GM23338 (cell line): ENCODE data around the gene LMAN1L. TPM values are rescaled to one million over a fixed set of nuclear protein-coding genes. Genes with fewer than 3 reads are reported as not detected.

ENCODE experiments used
- ATAC-seq: fragments of 200-7000 bp; cut with Tn5 transposase; 3 replicates; pipeline ENCODE4 v1.9.1; 2020
- DNase-seq: peaks from one replicate; pipeline ENCODE4 v3.0.0-alpha.2; 2015; ENCODE audit warnings: low spot score
- H2AFZ ChIP-seq: fragments of 200-600 bp; sonication (generic); 2 replicates; pipeline ENCODE4 v1.8.0; 2016; ENCODE audit warnings: antibody characterized with exemption, mild to moderate bottlenecking, moderate library complexity
- H3F3A ChIP-seq: fragments of 200-600 bp; sonication (generic); replicated peaks from 2 replicates; pipeline ENCODE4 v1.8.0; 2017; ENCODE audit warnings: antibody characterized with exemption, mixed run types, low read depth
- H3K27ac ChIP-seq: fragments of 200-600 bp; sonication (generic); 2 replicates; pipeline ENCODE4 v1.6.1; 2016; ENCODE audit warnings: low read depth
- H3K27me3 ChIP-seq: fragments of 200-600 bp; sonication (generic); 2 replicates; pipeline ENCODE4 v1.8.0; 2016; ENCODE audit warnings: mild to moderate bottlenecking, mixed run types, moderate library complexity; ENCODE audit not compliant: insufficient read depth
- H3K36me3 ChIP-seq: fragments of 200-600 bp; sonication (generic); 2 replicates; pipeline ENCODE4 v1.8.0; 2016; ENCODE audit warnings: mild to moderate bottlenecking; ENCODE audit not compliant: insufficient read depth
- H3K4me1 ChIP-seq: fragments of 200-600 bp; sonication (generic); 2 replicates; pipeline ENCODE4 v1.8.0; 2016; ENCODE audit warnings: mild to moderate bottlenecking, moderate library complexity; ENCODE audit not compliant: insufficient read depth
- H3K4me2 ChIP-seq: fragments of 200-600 bp; sonication (generic); 2 replicates; pipeline ENCODE4 v1.7.1; 2017; ENCODE audit warnings: mixed run types
- H3K4me3 ChIP-seq: fragments of 200-600 bp; sonication (generic); 2 replicates; pipeline ENCODE4 v1.6.1; 2016; ENCODE audit warnings: mixed run types
- H3K79me2 ChIP-seq: fragments of 200-600 bp; sonication (generic); replicated peaks from 2 replicates; pipeline ENCODE4 v1.8.0; 2017; ENCODE audit warnings: mild to moderate bottlenecking; ENCODE audit not compliant: insufficient read depth
- H3K9me2 ChIP-seq: fragments of 200-600 bp; sonication (generic); 2 replicates; pipeline ENCODE4 v1.8.0; 2017; ENCODE audit not compliant: insufficient read depth
- H4K20me1 ChIP-seq: fragments of 200-600 bp; sonication (generic); replicated peaks from 2 replicates; pipeline ENCODE4 v1.8.0; 2017; ENCODE audit warnings: mild to moderate bottlenecking; ENCODE audit not compliant: insufficient read depth
- H3K27ac Mint-ChIP-seq: 2 replicates; pipeline ENCODE4 v1.8.0; 2020; ENCODE audit warnings: inconsistent platforms, mild to moderate bottlenecking, moderate library complexity, mixed read lengths
- H3K27me3 Mint-ChIP-seq: 3 replicates; pipeline ENCODE4 v1.8.0; 2022; ENCODE audit warnings: low read depth, mild to moderate bottlenecking, moderate library complexity, mixed read lengths, inconsistent platforms; ENCODE audit not compliant: insufficient read depth, poor library complexity
- H3K36me3 Mint-ChIP-seq: 3 replicates; pipeline ENCODE4 v1.8.0; 2021; ENCODE audit warnings: low read depth, mild to moderate bottlenecking, inconsistent platforms, moderate library complexity, mixed read lengths
- H3K4me1 Mint-ChIP-seq: 3 replicates; pipeline ENCODE4 v1.8.0; 2020; ENCODE audit warnings: mild to moderate bottlenecking, inconsistent platforms, mixed read lengths
- H3K4me3 Mint-ChIP-seq: 3 replicates; pipeline ENCODE4 v1.8.0; 2021; ENCODE audit warnings: moderate library complexity, mild to moderate bottlenecking, inconsistent platforms, mixed read lengths
- H3K9me3 Mint-ChIP-seq: 3 replicates; pipeline ENCODE4 v1.8.0; 2020; ENCODE audit warnings: moderate library complexity, mild to moderate bottlenecking, inconsistent platforms, mixed read lengths
- CREB1 ChIP-seq: fragments of 250-450 bp; sonication (Bioruptor Pico); IDR thresholded peaks from 2 replicates; pipeline ENCODE4 v1.5.0; 2020; ENCODE audit warnings: low read depth, mild to moderate bottlenecking, moderate library complexity
- ETS1 ChIP-seq: IDR thresholded peaks from 2 replicates; pipeline ENCODE4 v1.6.1; 2016; ENCODE audit warnings: antibody characterized with exemption
- EZH2 ChIP-seq: fragments of 200-600 bp; sonication (generic); IDR thresholded peaks from one replicate; pipeline ENCODE4 v1.8.0; 2017; ENCODE audit warnings: antibody characterized with exemption, mild to moderate bottlenecking, low read depth; ENCODE audit not compliant: unreplicated experiment
- NANOG ChIP-seq: IDR thresholded peaks from 2 replicates; pipeline ENCODE4 v1.6.1; 2016; ENCODE audit warnings: antibody characterized with exemption, borderline replicate concordance
- REST ChIP-seq: IDR thresholded peaks from one replicate; pipeline ENCODE4 v1.6.1; 2018; ENCODE audit warnings: antibody characterized with exemption; ENCODE audit not compliant: unreplicated experiment
- STAT1 ChIP-seq: IDR thresholded peaks from one replicate; pipeline ENCODE4 v1.6.1; 2016; ENCODE audit warnings: antibody characterized with exemption; ENCODE audit not compliant: unreplicated experiment
- ZNF114 ChIP-seq: fragments of 250-450 bp; sonication (Bioruptor Pico); IDR thresholded peaks from 2 replicates; pipeline ENCODE4 v1.5.0; 2020; ENCODE audit warnings: mild to moderate bottlenecking, moderate library complexity
- ZNF331 ChIP-seq: fragments of 250-450 bp; sonication (Bioruptor Pico); IDR thresholded peaks from 2 replicates; pipeline ENCODE4 v1.5.0; 2020; ENCODE audit warnings: low read depth, mild to moderate bottlenecking, moderate library complexity
- polyA plus RNA-seq: library from polyadenylated mRNA; unstranded; fragments of >200 nt; fragmentation: Nextera tagmentation; extraction: Ambion mirVana; gene quantifications from 2 replicates; pipeline ENCODE4 v1.2.1, GENCODE V29; 2016
- total RNA-seq: library from RNA; depleted of rRNA; stranded (reverse); fragments of >200 nt; shearing (Covaris generic); gene quantifications from 2 replicates; pipeline ENCODE4 v1.2.3, GENCODE V29; 2014
- TF ChIP-seq, protein P1 (sequence below): fragments of 250-450 bp; sonication (Bioruptor Pico); IDR thresholded peaks from 2 replicates; pipeline ENCODE4 v1.5.0; 2020; ENCODE audit warnings: mild to moderate bottlenecking, moderate library complexity
- TF ChIP-seq, protein P2 (sequence below), 2 experiments: fragments of 200-600 bp in 1 of 2; sonication (generic) in 1 of 2; conservative IDR thresholded peaks; 2 replicates each; pipeline versions ENCODE4 v1.5.1 to v1.6.1; 2016 to 2017; ENCODE audit warnings: antibody characterized with exemption in 2 of 2, low read depth in 2 of 2, mild to moderate bottlenecking in 2 of 2, moderate library complexity in 1 of 2

Gene LMAN1L
- total and polyA plus RNA-seq, 2 experiments from 2014 or later: not detected

- H3K36me3 Mint-ChIP-seq: peaks cover 7% of the 10 kb centered on the region; the same call in 2 of the 3 replicates
- TF ChIP-seq, protein P1, sequence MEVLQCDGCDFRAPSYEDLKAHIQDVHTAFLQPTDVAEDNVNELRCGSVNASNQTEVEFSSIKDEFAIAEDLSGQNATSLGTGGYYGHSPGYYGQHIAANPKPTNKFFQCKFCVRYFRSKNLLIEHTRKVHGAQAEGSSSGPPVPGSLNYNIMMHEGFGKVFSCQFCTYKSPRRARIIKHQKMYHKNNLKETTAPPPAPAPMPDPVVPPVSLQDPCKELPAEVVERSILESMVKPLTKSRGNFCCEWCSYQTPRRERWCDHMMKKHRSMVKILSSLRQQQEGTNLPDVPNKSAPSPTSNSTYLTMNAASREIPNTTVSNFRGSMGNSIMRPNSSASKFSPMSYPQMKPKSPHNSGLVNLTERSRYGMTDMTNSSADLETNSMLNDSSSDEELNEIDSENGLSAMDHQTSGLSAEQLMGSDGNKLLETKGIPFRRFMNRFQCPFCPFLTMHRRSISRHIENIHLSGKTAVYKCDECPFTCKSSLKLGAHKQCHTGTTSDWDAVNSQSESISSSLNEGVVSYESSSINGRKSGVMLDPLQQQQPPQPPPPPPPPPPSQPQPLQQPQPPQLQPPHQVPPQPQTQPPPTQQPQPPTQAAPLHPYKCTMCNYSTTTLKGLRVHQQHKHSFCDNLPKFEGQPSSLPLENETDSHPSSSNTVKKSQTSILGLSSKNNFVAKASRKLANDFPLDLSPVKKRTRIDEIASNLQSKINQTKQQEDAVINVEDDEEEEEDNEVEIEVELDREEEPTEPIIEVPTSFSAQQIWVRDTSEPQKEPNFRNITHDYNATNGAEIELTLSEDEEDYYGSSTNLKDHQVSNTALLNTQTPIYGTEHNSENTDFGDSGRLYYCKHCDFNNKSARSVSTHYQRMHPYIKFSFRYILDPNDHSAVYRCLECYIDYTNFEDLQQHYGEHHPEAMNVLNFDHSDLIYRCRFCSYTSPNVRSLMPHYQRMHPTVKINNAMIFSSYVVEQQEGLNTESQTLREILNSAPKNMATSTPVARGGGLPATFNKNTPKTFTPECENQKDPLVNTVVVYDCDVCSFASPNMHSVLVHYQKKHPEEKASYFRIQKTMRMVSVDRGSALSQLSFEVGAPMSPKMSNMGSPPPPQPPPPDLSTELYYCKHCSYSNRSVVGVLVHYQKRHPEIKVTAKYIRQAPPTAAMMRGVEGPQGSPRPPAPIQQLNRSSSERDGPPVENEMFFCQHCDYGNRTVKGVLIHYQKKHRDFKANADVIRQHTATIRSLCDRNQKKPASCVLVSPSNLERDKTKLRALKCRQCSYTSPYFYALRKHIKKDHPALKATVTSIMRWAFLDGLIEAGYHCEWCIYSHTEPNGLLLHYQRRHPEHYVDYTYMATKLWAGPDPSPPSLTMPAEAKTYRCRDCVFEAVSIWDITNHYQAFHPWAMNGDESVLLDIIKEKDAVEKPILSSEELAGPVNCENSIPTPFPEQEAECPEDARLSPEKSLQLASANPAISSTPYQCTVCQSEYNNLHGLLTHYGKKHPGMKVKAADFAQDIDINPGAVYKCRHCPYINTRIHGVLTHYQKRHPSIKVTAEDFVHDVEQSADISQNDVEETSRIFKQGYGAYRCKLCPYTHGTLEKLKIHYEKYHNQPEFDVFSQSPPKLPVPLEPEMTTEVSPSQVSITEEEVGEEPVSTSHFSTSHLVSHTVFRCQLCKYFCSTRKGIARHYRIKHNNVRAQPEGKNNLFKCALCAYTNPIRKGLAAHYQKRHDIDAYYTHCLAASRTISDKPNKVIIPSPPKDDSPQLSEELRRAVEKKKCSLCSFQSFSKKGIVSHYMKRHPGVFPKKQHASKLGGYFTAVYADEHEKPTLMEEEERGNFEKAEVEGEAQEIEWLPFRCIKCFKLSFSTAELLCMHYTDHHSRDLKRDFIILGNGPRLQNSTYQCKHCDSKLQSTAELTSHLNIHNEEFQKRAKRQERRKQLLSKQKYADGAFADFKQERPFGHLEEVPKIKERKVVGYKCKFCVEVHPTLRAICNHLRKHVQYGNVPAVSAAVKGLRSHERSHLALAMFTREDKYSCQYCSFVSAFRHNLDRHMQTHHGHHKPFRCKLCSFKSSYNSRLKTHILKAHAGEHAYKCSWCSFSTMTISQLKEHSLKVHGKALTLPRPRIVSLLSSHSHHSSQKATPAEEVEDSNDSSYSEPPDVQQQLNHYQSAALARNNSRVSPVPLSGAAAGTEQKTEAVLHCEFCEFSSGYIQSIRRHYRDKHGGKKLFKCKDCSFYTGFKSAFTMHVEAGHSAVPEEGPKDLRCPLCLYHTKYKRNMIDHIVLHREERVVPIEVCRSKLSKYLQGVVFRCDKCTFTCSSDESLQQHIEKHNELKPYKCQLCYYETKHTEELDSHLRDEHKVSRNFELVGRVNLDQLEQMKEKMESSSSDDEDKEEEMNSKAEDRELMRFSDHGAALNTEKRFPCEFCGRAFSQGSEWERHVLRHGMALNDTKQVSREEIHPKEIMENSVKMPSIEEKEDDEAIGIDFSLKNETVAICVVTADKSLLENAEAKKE (CRISPR knock-in tag): no peak
- TF ChIP-seq CREB1 (CRISPR knock-in tag) (no peak), ZNF114 (CRISPR knock-in tag) (no peak), REST (no peak), EZH2 (no peak), ZNF331 (CRISPR knock-in tag) (no peak), ETS1 (no peak), STAT1 (no peak), NANOG (no peak)
- TF ChIP-seq, protein P2, sequence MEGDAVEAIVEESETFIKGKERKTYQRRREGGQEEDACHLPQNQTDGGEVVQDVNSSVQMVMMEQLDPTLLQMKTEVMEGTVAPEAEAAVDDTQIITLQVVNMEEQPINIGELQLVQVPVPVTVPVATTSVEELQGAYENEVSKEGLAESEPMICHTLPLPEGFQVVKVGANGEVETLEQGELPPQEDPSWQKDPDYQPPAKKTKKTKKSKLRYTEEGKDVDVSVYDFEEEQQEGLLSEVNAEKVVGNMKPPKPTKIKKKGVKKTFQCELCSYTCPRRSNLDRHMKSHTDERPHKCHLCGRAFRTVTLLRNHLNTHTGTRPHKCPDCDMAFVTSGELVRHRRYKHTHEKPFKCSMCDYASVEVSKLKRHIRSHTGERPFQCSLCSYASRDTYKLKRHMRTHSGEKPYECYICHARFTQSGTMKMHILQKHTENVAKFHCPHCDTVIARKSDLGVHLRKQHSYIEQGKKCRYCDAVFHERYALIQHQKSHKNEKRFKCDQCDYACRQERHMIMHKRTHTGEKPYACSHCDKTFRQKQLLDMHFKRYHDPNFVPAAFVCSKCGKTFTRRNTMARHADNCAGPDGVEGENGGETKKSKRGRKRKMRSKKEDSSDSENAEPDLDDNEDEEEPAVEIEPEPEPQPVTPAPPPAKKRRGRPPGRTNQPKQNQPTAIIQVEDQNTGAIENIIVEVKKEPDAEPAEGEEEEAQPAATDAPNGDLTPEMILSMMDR (conservative IDR thresholded peaks at IDR 0.05; ENCODE audit: low read depth in 2 of 2): no peak
- Histone ChIP-seq H3F3A (no peaks in the 10 kb centered on the region), H2AFZ (no peak overlapping the region), H3K27ac (no peak overlapping the region), H3K4me2 (no peak overlapping the region), H3K4me3 (no peak overlapping the region), H3K36me3 (no peaks in the 10 kb centered on the region), H4K20me1 (0 out of 2 replicates have a peak, but pooled peaks cover 4% of the 10 kb centered on the region), H3K79me2 (peaks cover 17% of the 10 kb centered on the region; the same call in 1 of the 2 replicates), H3K27me3 (no peaks in the 10 kb centered on the region), H3K9me2 (no peaks in the 10 kb centered on the region), H3K4me1 (no peaks in the 10 kb centered on the region)
- H3K9me3 Mint-ChIP-seq: no peaks in the 10 kb centered on the region
- ATAC-seq (no peak), DNase-seq (no peak)
- H3K27ac Mint-ChIP-seq: no peak overlapping the region
- H3K27me3 Mint-ChIP-seq: peaks cover 5% of the 10 kb centered on the region
- H3K4me1 Mint-ChIP-seq: no peaks in the 10 kb centered on the region; the same call in 2 of the 3 replicates
- no peak overlapping the region for H3K4me3 Mint-ChIP-seq
These were observed 43.9 kb downstream of the LMAN1L start for GRCh38 chr15:74856537-74856936.
